Ishikawa (cell line): ENCODE measurements around the gene PIGW.

ENCODE experiments used
- CEBPB ChIP-seq: IDR thresholded peaks from 2 replicates; pipeline ENCODE4 v1.6.1; 2012
- CREB1 ChIP-seq: IDR thresholded peaks from 2 replicates; pipeline ENCODE4 v1.6.1; 2012; ENCODE audit warnings: low read depth
- EP300 ChIP-seq: IDR thresholded peaks from 2 replicates; pipeline ENCODE4 v1.6.1; 2012; ENCODE audit warnings: borderline replicate concordance
- FOXM1 ChIP-seq: IDR thresholded peaks from 2 replicates; pipeline ENCODE4 v1.6.1; 2012; ENCODE audit warnings: low read depth, borderline replicate concordance
- MAX ChIP-seq: IDR thresholded peaks from 2 replicates; pipeline ENCODE4 v1.6.1; 2012
- NFIC ChIP-seq: IDR thresholded peaks from 2 replicates; pipeline ENCODE4 v1.6.1; 2012
- RAD21 ChIP-seq: IDR thresholded peaks from 2 replicates; pipeline ENCODE4 v1.6.1; 2012; ENCODE audit warnings: low read depth
- REST ChIP-seq: IDR thresholded peaks from 2 replicates; pipeline ENCODE4 v1.6.1; 2012; ENCODE audit warnings: low read depth, mild to moderate bottlenecking
- TAF1 ChIP-seq: IDR thresholded peaks from 2 replicates; pipeline ENCODE4 v1.6.1; 2012; ENCODE audit warnings: low read depth, mild to moderate bottlenecking
- TEAD4 ChIP-seq: IDR thresholded peaks from 2 replicates; pipeline ENCODE4 v1.6.1; 2012
- YY1 ChIP-seq: IDR thresholded peaks from 2 replicates; pipeline ENCODE4 v1.6.1; 2012; ENCODE audit warnings: low read depth

- TF ChIP-seq NFIC (no peak), TAF1 (no peak), MAX (no peak), RAD21 (no peak), TEAD4 (no peak), CEBPB (no peak), CREB1 (no peak), EP300 (no peak), YY1 (no peak), REST (no peak), FOXM1 (no peak)
Measured at GRCh38 chr17:36542755-36543154, 8.0 kb downstream of the PIGW start.
